IgD-negative memory B cell (primary cell): ENCODE measurements around the gene CDC40. TPM values are rescaled to one million over a fixed set of nuclear protein-coding genes. Genes with fewer than 3 reads are reported as not detected.
A peak's percentile ranks its signal among the peaks of the same experiment; 100 is the strongest.

Experiments used
- H3K27ac Mint-ChIP-seq, 3 donors: one replicate each; pipeline ENCODE4 v1.8.0; 2020 to 2022; ENCODE audit warnings: mild to moderate bottlenecking in 3 of 3, mixed read lengths in 3 of 3, moderate library complexity in 1 of 3
- H3K27me3 Mint-ChIP-seq: one replicate; pipeline ENCODE4 v1.8.0; 2021; ENCODE audit warnings: mixed read lengths
- H3K36me3 Mint-ChIP-seq: one replicate; pipeline ENCODE4 v1.8.0; 2020; ENCODE audit warnings: mild to moderate bottlenecking, mixed read lengths
- H3K4me1 Mint-ChIP-seq, 3 donors: one replicate each; pipeline ENCODE4 v1.8.0; 2020 to 2022; ENCODE audit warnings: mixed read lengths in 3 of 3, mild to moderate bottlenecking in 1 of 3
- H3K4me3 Mint-ChIP-seq, 4 donors: one replicate each; pipeline ENCODE4 v1.8.0; 2020 to 2022; ENCODE audit warnings: mild to moderate bottlenecking in 4 of 4, mixed read lengths in 4 of 4, moderate library complexity in 3 of 4
- H3K9me3 Mint-ChIP-seq, 3 donors: one replicate each; pipeline ENCODE4 v1.8.0; 2020 to 2021; ENCODE audit warnings: mixed read lengths in 3 of 3, mild to moderate bottlenecking in 1 of 3
- polyA plus RNA-seq: library from polyadenylated mRNA; unstranded; fragments of 300-500 nt; fragmentation: Illumina TruSeq; gene quantifications from one replicate; pipeline ENCODE4 v1.2.3, GENCODE V29; 2021

The CDC40 gene
- polyA plus RNA-seq, result 47.5 TPM

DNA sequence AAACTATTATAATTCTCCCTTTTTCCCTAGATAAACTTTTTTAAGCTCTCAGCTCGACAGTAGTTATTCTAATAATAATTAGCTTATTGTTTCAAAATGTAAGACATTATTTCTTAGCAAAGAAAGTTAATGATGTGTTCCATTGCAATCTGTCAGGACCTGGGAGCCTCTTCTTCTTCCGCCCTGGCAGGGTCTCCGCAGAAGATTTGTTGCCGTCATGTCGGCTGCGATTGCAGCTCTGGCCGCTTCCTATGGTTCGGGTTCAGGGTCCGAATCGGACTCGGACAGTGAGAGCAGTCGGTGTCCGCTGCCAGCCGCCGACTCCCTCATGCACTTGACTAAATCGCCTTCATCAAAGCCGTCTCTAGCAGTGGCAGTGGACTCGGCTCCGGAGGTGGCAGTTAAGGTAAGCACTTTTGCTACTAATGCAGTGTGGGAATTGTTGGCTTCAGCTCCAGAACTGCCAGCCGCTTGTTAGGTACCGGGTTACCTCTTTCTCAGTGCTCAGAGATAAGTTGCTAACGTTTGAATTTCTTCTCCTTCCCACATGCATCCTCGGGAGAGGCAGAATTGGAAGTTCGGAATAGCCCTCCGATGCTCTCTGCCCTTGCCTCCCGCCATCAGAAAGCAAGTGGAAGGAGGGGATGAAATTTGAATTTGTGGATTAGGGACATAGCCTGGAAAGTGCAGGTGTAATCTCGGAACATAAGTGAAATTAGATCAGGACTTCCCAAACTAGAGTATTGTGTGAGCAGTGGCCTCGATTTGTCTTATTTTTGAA is at the start of gene CDC40:
Gene CDC40 (plus strand): TSS at position 200 of the 781 bp plus-strand sequence. CDS start 18 bp downstream, at position 218.
- no peaks in the 10 kb centered on the region for H3K9me3 Mint-ChIP-seq
- H3K27ac Mint-ChIP-seq, result peak within 1 kb of the TSS in 1 of 3 donors; percentile 41
- H3K4me3 Mint-ChIP-seq, result no peak within 1 kb of the TSS
- H3K36me3 Mint-ChIP-seq, result peaks cover 1% of the 10 kb centered on the region
- peaks cover 5 to 11% (median 8%) of the 10 kb centered on the region in 3 donors for H3K4me1 Mint-ChIP-seq
- H3K27me3 Mint-ChIP-seq, result peaks cover 2% of the 10 kb centered on the region

DNA sequence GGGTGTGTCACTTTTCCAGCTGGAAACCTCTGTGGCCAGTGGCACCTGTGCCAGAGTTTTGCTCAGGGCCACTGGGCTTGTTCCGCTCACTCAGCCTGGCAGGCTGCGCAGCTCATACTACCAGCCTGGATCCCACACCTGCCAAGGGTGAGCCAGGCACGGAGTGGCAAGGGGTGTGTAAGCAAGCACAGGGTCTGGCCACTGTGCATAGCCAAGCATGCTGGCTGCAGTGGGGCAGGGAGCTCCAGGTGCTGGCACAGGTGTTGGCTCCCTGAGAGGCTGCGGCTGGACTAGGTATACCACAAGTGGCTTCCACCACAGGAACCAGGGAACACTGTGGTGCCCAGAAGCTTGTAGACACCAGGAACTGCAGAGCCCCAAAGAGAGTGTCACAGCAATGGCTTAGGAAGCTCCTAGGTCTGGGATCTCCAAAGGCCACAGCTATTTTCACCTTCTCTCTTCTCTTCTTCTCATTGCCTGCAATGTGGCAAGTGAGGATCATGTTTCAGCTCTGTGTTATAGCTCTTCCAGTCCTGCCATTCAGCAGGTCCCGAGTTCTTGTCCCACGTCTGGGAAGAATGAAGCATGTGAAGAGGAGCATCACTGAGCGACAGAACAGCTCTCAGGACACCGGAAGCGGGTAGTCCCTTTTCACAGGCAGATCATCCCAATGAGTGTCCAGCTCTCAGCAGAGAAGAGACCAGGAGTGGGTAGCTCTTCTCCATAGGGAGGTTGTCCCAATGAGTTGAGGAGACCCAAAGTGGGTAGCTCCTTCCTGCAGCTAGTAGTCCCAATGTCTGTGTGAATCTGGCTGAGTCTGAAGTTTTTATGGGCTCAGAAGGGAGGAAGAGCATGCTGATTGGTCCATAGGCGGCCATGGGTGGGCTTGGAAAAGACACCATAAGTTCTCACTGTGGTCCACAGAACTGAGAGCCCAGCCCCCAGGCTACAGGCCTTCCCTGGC is 42.0 kb upstream of the CDC40 start:
- Mint-ChIP-seq H3K4me3 (peak overlapping the region in 1 of 4 donors; percentile 6), H3K9me3 (peaks cover 1 to 2% (median 2%) of the 10 kb centered on the region in 3 donors), H3K36me3 (no peaks in the 10 kb centered on the region), H3K27me3 (peaks cover 5% of the 10 kb centered on the region), H3K4me1 (peaks cover 0 to 1% (median 0%) of the 10 kb centered on the region in 3 donors), H3K27ac (no peak overlapping the region)

DNA sequence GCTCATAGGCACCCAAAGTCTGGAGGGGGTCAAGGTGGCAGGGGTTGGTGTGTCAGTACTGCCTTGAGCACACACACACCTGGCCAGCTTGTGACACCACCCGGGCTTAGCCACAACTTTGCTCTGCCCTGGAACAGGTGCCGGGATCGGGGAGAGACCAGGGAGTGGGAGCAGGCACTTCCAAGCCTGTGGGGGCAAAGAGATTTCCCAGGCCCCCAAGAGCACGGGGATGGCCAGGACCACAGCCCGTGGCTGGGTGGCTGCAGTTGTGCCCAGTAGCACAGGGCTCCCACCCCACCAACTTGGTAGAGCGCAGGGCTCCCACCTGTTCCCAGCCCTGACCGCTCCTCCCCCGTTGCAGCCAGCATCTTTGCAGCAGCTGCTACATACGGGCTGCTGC is 41.2 kb upstream of the CDC40 start:
- H3K4me1 Mint-ChIP-seq, result peaks cover 0 to 1% (median 0%) of the 10 kb centered on the region in 3 donors
- no peaks in the 10 kb centered on the region for H3K36me3 Mint-ChIP-seq
- no peak overlapping the region for H3K27ac Mint-ChIP-seq
- H3K9me3 Mint-ChIP-seq, result peaks cover 0 to 2% (median 1%) of the 10 kb centered on the region in 3 donors
- no peak overlapping the region for H3K4me3 Mint-ChIP-seq
- peaks cover 5% of the 10 kb centered on the region for H3K27me3 Mint-ChIP-seq

DNA sequence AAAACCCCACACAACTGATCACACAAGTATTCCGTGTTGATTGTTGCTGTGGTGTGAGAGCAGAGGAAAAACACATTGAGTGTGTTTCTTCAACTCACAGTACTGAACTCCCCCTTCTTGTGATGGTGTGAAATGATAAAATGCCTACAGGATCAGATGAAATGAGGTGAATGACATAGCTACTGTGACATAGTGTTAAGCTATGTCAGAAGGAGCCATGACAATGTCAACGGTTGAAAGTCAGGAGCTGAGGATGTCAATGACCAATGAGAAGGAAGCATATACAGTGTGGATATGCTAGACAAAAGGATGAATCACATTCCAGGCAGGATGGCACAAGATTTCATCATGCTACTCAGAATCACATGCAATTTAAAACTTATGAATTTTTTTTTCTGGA is 39.6 kb upstream of the CDC40 start:
- Mint-ChIP-seq H3K27me3 (peaks cover 5% of the 10 kb centered on the region), H3K27ac (no peak overlapping the region), H3K4me1 (peaks cover 0 to 1% (median 0%) of the 10 kb centered on the region in 3 donors)

DNA sequence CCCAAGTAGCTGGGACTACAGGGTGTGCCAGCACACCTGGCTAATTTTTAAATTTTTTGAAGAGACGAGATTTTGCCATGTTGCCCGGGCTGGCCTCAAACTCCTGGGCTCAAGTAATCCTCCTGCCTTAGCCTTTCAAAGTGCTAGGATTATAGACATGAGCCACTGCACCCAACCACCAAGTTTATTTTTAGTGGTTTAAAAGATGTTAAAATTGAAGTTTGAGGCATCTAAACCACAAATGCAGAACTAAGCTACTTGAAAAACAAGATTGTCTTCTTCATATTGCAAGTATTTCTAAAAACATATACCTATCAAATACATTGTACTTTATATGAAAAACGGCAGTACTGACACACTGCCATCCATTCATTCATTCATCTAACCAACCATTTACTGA is 32.4 kb upstream of the CDC40 start:
- Mint-ChIP-seq H3K36me3 (no peaks in the 10 kb centered on the region), H3K4me3 (peak overlapping the region in 1 of 4 donors; percentile 27), H3K27me3 (peaks cover 6% of the 10 kb centered on the region), H3K4me1 (peaks cover 7 to 14% (median 12%) of the 10 kb centered on the region in 3 donors), H3K27ac (no peak overlapping the region), H3K9me3 (peaks cover 0 to 3% (median 0%) of the 10 kb centered on the region in 3 donors)

More for the DNA sequence above, 39.6 kb upstream of the CDC40 start:
- no peaks in the 10 kb centered on the region for H3K36me3 Mint-ChIP-seq
- no peak overlapping the region for H3K4me3 Mint-ChIP-seq
- peaks cover 0 to 4% (median 1%) of the 10 kb centered on the region in 3 donors for H3K9me3 Mint-ChIP-seq

DNA sequence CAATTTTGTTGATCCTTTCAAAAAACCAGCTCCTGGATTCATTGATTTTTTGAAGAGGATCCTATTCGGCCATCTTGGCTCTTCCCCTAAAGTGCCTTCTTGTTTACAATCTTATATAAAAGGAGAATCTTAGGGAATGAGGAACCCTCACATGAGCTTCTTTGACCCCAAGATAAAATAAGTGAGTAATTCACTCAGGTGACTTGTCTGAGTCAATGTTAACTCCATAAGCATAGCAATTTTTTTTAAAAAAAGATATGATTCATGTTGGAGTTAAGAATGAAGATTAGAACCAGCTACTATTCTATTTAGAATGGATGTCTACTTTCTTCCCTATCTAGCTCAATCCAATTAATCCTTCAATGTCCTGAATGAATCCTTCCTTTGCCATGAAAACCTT is 21.7 kb upstream of the CDC40 start:
- H3K36me3 Mint-ChIP-seq, result peaks cover 11% of the 10 kb centered on the region
- H3K9me3 Mint-ChIP-seq, result peaks cover 0 to 1% (median 0%) of the 10 kb centered on the region in 3 donors
- peaks cover 3% of the 10 kb centered on the region for H3K27me3 Mint-ChIP-seq
- peaks cover 2 to 6% (median 4%) of the 10 kb centered on the region in 3 donors for H3K4me1 Mint-ChIP-seq
- H3K4me3 Mint-ChIP-seq, result no peak overlapping the region
- no peak overlapping the region for H3K27ac Mint-ChIP-seq

DNA sequence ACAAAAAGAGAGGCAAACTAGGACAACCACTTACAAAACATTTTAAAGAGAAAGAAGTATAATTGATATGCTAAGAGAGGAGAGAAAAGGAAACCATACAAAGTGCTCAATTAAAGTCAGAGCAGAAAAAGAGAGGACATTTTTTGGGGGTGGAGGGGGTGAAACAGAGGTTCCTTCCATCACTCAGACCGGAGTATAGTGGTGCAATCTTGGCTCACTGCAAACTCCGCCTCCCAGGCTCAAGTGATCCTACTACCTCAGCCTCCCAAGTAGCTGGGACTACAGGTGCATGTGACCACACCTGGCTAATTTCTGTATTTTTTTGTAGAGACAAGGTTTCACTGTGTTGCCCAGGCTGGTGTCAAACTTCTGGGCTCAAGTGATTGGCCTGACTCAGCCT is 10.1 kb upstream of the CDC40 start:
- H3K4me1 Mint-ChIP-seq, result no peaks in the 10 kb centered on the region
- no peaks in the 10 kb centered on the region for H3K9me3 Mint-ChIP-seq
- no peak overlapping the region for H3K27ac Mint-ChIP-seq
- H3K36me3 Mint-ChIP-seq, result no peaks in the 10 kb centered on the region
- no peaks in the 10 kb centered on the region for H3K27me3 Mint-ChIP-seq
- H3K4me3 Mint-ChIP-seq, result no peak overlapping the region

DNA sequence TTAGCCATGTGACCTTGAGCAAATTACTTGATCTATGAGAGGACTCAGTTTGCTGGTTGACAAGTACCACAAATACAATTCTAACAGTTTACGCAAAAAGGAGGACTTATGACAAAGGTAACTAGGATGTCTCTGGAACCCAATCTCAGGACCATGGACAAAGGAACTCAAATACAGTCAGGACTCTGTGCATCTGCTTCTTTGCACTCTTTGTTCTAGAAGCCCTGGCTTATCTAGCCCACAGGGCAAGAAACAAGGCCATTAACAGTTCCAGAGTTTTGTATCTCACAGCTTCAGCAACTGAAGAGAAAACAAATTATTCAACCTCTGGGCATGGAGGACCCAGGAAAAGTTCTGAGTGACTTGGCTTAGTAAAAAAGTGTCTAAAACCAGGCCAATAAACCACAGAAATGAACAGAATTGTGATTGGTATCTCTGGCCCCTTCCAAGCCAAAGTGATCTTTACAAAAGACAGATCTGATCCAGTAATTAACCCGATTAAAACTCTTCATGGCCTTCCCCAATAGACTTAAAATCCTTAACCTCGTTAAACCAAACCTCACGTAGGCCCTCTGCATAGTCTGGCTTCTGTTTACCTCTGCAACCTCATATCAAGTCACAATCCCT is 6.6 kb upstream of the CDC40 start:
- Mint-ChIP-seq H3K4me3 (no peak overlapping the region), H3K9me3 (no peaks in the 10 kb centered on the region), H3K4me1 (peaks cover 0 to 4% (median 4%) of the 10 kb centered on the region in 3 donors), H3K27ac (no peak overlapping the region), H3K27me3 (peaks cover 2% of the 10 kb centered on the region), H3K36me3 (no peaks in the 10 kb centered on the region)

DNA sequence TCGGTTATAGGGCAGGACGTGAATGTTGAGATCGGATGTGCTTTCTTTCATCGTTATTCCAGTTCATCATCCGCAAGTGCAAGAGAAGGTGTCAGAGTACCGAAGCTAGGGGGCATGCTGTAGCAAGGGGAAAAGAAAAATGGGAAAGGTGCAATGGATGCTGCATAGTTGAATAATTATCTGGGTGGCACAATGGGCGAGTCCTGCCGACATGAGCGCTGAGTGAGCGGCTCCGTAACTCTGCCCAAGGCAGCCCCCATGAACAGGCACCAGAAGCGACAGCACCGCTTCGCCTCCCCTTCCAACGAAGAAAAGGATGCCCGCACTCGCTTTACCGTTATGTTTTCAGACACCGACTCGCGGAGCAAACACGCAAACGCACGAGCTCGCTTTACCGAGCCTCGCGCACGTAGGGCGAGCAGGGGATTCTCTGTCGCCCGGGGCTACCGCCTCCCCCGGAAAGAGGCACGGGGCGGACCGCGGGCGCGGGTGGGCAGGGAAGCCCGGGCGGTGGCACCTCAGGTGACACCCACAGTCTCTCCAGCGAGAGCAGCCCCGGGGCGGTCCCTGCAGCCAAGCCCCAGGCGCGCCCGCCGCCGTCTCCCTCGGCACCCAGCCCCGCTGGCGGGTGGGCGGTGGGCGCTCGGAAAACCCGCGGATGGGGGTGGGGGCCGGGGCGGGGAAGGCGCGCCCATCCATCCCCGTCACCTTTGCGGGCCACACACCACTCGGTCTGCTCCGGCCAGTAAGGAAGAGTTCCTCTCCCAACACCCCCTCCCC is 1.4 kb upstream of the CDC40 start:
- Mint-ChIP-seq H3K27me3 (peaks cover 2% of the 10 kb centered on the region), H3K4me3 (peak overlapping the region in 2 of 4 donors; percentile 93 to 97), H3K27ac (peak overlapping the region in 2 of 3 donors; percentile 89 to 94), H3K9me3 (no peaks in the 10 kb centered on the region), H3K36me3 (no peaks in the 10 kb centered on the region), H3K4me1 (peaks cover 0 to 6% (median 4%) of the 10 kb centered on the region in 3 donors)

DNA sequence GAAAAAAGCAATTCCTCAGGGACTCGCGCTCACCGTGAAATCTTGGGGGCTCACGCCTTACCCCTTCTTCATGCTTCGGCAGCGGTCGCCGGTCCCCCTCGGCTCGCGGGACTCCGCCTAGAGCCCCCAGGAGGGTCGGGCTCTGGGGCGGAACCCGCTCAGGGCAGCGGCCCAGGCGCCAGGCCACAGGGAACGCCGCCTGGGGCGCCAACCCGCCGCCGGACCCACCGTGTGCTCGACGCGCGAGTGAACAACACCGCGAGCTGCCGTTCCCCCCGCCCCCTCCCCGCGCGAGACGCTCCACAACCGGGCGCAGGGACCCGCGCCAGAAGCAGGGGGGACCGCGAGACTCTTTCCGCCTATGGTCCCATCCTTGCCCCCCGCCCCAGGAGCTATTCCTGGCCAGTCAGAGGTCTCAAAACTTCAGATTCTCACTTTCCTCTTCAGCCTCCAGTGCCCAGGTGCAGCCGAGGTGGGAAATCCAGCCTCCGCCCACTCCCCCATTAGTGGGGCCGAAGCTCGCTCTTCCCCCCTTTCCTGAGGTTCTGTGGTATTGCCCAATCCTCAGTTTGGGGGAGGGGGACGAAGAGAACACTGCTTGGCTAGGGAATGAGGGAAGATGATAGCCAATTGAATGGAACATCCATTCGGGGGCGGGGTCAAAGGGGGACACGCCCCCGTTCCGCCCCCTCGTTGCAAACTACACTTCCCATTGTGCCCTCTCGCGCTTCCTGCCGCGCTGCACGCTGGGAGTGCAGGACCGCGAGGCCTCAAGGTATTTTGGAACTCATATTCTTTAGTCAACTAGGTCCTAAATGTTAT is 610 bp upstream of the CDC40 start, which contains the start of gene WASF1:
Gene WASF1 (minus strand): TSS at position 265 of the 822 bp plus-strand sequence. CDS start 52,069 bp downstream, outside the sequence.
- Mint-ChIP-seq H3K27ac (peak within 1 kb of the TSS in 2 of 3 donors; percentile 89 to 94), H3K4me1 (peaks cover 3 to 7% (median 5%) of the 10 kb centered on the region in 3 donors), H3K9me3 (no peaks in the 10 kb centered on the region), H3K36me3 (peaks cover 1% of the 10 kb centered on the region), H3K27me3 (peaks cover 2% of the 10 kb centered on the region), H3K4me3 (peak within 1 kb of the TSS in 2 of 4 donors; percentile 93 to 97)

DNA sequence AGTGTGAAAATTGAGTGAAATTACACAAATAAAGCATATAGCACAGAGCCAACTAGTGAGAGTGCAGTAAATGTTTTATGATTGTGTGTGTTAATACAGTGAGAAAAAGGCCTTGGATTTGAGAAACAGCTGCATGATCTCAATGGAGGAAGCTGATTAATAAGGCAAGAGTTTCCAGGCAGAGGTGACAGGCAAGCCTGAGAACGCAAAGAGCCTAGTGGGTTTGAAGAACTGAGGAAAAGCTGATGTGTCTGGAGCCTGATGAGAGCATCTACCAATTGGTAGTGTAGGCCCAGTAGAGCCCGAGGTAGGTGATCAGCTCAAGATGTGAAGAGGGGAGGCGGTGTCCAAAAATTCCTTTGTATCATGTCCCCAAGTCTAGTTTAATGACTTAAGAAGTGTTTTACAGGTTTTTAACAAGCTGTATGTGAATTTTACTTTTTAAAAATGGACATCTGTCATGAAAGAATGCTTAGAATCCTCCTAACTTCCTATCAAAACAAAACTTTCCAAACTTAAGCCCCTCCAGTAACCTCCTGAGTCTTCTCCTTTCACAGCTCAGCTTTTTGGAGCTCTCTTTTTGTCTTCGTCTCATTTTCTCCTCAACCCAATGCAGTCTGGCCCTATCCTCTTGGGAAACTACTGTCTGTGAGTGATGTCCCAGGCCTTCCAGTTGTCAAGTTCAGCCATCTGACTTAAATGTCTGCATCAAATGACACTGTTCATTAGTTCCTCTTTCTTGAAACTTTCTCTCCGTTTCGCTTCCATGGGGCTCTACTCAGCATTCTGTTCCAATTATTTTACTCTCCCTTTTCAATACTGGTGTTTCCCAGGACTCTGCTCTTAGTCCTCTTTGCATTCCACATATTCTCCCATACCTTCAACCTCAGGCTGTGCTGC is 1.2 kb downstream of the CDC40 start:
- H3K36me3 Mint-ChIP-seq, result peaks cover 1% of the 10 kb centered on the region
- H3K9me3 Mint-ChIP-seq, result no peaks in the 10 kb centered on the region
- H3K27me3 Mint-ChIP-seq, result no peaks in the 10 kb centered on the region
- H3K4me3 Mint-ChIP-seq, result no peak overlapping the region
- H3K4me1 Mint-ChIP-seq, result peaks cover 14 to 19% (median 16%) of the 10 kb centered on the region in 3 donors
- no peak overlapping the region for H3K27ac Mint-ChIP-seq

DNA sequence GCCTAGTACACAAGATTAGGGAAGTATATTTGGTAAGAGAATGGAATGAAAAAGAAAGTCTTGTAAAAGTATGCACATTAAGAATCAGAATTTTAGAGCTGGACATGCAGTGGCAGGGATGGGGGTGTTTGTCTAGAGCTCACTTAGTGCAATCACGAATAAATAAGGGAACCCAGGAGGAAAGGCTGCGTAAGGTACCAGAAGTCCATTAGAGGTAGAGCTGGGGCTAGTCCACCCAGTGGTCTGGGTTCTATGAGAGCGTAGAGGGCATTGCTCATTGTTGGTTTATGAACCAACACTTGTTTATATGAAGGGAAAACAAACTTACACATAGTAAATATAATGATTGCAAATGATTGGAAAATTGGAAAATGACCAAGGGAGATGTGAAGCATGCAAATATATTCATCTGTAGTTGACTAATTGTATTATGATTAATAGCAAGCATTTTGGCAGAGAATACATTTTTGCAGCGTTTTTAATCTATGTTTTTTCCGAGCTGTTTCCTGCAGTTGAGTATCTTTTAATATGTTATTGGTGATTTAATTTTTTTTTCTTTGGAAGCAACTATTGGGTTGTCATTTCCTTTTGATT is 3.2 kb downstream of the CDC40 start:
- no peaks in the 10 kb centered on the region for H3K9me3 Mint-ChIP-seq
- H3K4me1 Mint-ChIP-seq, result peaks cover 18 to 30% (median 26%) of the 10 kb centered on the region in 3 donors
- H3K36me3 Mint-ChIP-seq, result peaks cover 1% of the 10 kb centered on the region
- H3K27ac Mint-ChIP-seq, result no peak overlapping the region
- no peak overlapping the region for H3K4me3 Mint-ChIP-seq
- no peaks in the 10 kb centered on the region for H3K27me3 Mint-ChIP-seq
